ENCODE data around the gene ARHGAP19.

GRCh38 chr10:97222326-97222961 is 70.0 kb downstream of the ARHGAP19 start:
- TF ChIP-seq, protein P1, sequence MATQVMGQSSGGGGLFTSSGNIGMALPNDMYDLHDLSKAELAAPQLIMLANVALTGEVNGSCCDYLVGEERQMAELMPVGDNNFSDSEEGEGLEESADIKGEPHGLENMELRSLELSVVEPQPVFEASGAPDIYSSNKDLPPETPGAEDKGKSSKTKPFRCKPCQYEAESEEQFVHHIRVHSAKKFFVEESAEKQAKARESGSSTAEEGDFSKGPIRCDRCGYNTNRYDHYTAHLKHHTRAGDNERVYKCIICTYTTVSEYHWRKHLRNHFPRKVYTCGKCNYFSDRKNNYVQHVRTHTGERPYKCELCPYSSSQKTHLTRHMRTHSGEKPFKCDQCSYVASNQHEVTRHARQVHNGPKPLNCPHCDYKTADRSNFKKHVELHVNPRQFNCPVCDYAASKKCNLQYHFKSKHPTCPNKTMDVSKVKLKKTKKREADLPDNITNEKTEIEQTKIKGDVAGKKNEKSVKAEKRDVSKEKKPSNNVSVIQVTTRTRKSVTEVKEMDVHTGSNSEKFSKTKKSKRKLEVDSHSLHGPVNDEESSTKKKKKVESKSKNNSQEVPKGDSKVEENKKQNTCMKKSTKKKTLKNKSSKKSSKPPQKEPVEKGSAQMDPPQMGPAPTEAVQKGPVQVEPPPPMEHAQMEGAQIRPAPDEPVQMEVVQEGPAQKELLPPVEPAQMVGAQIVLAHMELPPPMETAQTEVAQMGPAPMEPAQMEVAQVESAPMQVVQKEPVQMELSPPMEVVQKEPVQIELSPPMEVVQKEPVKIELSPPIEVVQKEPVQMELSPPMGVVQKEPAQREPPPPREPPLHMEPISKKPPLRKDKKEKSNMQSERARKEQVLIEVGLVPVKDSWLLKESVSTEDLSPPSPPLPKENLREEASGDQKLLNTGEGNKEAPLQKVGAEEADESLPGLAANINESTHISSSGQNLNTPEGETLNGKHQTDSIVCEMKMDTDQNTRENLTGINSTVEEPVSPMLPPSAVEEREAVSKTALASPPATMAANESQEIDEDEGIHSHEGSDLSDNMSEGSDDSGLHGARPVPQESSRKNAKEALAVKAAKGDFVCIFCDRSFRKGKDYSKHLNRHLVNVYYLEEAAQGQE (IDR thresholded peaks at IDR 0.05; ENCODE audit: insufficient read depth in 1 of 2, low read depth in 2 of 2, low read length in 1 of 2) = no peak
- TF ChIP-seq CTCF (IDR thresholded peaks at IDR 0.05) = no peak
- no peak for TF ChIP-seq TCF7L2 (IDR thresholded peaks at IDR 0.05; ENCODE audit: low read depth, low read length)

Data from Panc1 (cell line).